CD4-positive, alpha-beta T cell treated with Interleukin-15 for 1 hour (primary cell): Measurements from ENCODE around the gene STT3A.

Experiments used
- DNase-seq: peaks from one replicate; pipeline ENCODE4 v3.0.0-alpha.2; 2020

Gene STT3A

DNA sequence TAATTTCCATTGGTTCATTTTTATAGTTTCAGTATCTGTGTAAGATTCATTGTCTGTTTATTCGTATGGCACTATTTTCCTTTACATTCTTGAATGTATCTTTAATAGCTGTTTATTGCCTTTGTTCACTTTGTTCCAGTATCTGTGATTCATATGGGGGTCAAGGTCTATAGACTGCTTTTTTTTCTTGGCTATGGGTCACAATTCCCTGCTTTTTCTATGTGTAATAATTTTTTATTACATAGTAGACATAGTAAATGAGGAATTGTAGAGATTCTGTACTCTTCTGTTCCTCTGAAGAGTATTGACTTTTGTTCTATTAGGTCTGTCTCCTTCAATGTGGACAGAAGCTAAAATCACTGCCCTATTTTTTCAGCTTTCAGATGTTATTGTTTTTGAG is 77.5 kb downstream of the STT3A start:
- no peak for DNase-seq

DNA sequence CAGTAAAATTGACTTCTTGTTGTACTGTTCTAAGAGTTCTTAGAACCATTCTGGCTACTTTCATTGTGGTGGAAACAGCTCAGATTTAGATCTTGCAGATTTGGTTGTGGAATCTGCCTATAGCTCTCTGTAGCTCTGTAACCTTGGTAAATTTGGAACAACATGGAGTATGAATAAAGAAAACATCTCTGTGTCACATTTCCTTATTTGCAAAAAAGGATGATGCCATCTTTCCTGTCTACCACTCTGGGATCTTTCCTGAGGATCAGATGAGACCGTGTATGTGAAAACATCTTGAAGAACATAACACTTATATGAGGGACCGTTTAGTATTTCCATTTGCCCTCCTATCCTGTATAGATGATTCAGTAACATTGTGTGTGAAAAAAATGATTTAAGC is 78.9 kb downstream of the STT3A start:
- DNase-seq, result no peak
